Pulmonary artery endothelial cell (primary cell): ENCODE data around the gene CACNA1D. TPM values are rescaled to one million over a fixed set of nuclear protein-coding genes. Genes with fewer than 3 reads are reported as not detected.
"Not testable (repeated sequence)": the region's sequence is repeated elsewhere in the genome, so short reads cannot be mapped to it uniquely, and the experiment has no call there.

Source experiments
- DNase-seq: peaks from one replicate; pipeline ENCODE4 v3.0.0-alpha.2; 2011; ENCODE audit warnings: low read depth, low spot score
- total RNA-seq: library from RNA; depleted of rRNA; stranded (reverse); fragments of >200 nt; gene quantifications from 2 replicates; pipeline ENCODE4 v1.2.3, GENCODE V29; 2014

The CACNA1D gene
- not detected in 2 replicates for total RNA-seq

GRCh38 chr3:53493963-53494791, at the start of gene CACNA1D:
TSS of gene CACNA1D (plus strand) at chr3:53494611. CDS start at chr3:53495167, 556 bp downstream.
- DNase-seq, result no peak

- no peak for DNase-seq
Measured at GRCh38 chr3:53457068-53457467, 37.3 kb upstream of the CACNA1D start.

GRCh38 chr3:53460326-53460725, 34.1 kb upstream of the CACNA1D start:
- no peak for DNase-seq

- DNase-seq, result no peak
Measured at GRCh38 chr3:53464424-53464823, 30.0 kb upstream of the CACNA1D start.

- DNase-seq, result not testable (repeated sequence)
Measured at GRCh38 chr3:53469758-53470157, 24.7 kb upstream of the CACNA1D start.

GRCh38 chr3:53473422-53473821, 21.0 kb upstream of the CACNA1D start:
- no peak for DNase-seq

- DNase-seq, result not testable (repeated sequence)
Measured at GRCh38 chr3:53476372-53476771, 18.0 kb upstream of the CACNA1D start.

GRCh38 chr3:53477689-53478088, 16.7 kb upstream of the CACNA1D start:
- DNase-seq, result not testable (repeated sequence)

- DNase-seq, result no peak
Measured at GRCh38 chr3:53478166-53478830, 16.1 kb upstream of the CACNA1D start.

- no peak for DNase-seq
Measured at GRCh38 chr3:53478921-53479664, 15.3 kb upstream of the CACNA1D start.

- no peak for DNase-seq
Measured at GRCh38 chr3:53482227-53482626, 12.2 kb upstream of the CACNA1D start.

GRCh38 chr3:53483821-53484220, 10.6 kb upstream of the CACNA1D start:
- no peak for DNase-seq

- DNase-seq, result no peak
Measured at GRCh38 chr3:53484984-53485383, 9.4 kb upstream of the CACNA1D start.

- DNase-seq, result no peak
Measured at GRCh38 chr3:53485675-53486403, 8.6 kb upstream of the CACNA1D start.

- DNase-seq, result no peak
Measured at GRCh38 chr3:53486961-53487654, 7.3 kb upstream of the CACNA1D start.

- no peak for DNase-seq
Measured at GRCh38 chr3:53489386-53489785, 5.0 kb upstream of the CACNA1D start.

- DNase-seq, result no peak
Measured at GRCh38 chr3:53489787-53490458, 4.5 kb upstream of the CACNA1D start.

GRCh38 chr3:53490459-53490968, 3.9 kb upstream of the CACNA1D start:
- DNase-seq, result no peak

GRCh38 chr3:53491276-53491675, 3.1 kb upstream of the CACNA1D start:
- DNase-seq, result no peak

- DNase-seq, result no peak
Measured at GRCh38 chr3:53493595-53493962, 832 bp upstream of the CACNA1D start.
